Psoas muscle (tissue), 8 donors: ENCODE data around the gene MTFP1. TPM values are rescaled to one million over a fixed set of nuclear protein-coding genes. Genes with fewer than 3 reads are reported as not detected.

ENCODE experiments used
- ATAC-seq, 4 donors: fragments of 200-7000 bp; cut with Tn5 transposase; one replicate each; pipeline ENCODE4 v1.9.1; 2020; ENCODE audit warnings: moderate library complexity in 3 of 4, mild to moderate bottlenecking in 2 of 4
- DNase-seq, 2 donors: peaks; one replicate each; pipeline ENCODE4 v3.0.0-alpha.2; 2020
- H3K27ac ChIP-seq: fragments of 200-600 bp; one replicate; pipeline ENCODE4 v1.8.0; 2022
- H3K27me3 ChIP-seq, 3 donors: fragments of 200-600 bp in 1 of 3; one replicate each; pipeline versions ENCODE4 v1.6.1 to v1.8.0; 2013 to 2022; ENCODE audit warnings: low read length in 2 of 3, mild to moderate bottlenecking in 2 of 3, moderate library complexity in 1 of 3; ENCODE audit not compliant: insufficient read depth in 3 of 3
- H3K36me3 ChIP-seq, 2 donors: fragments of 200-600 bp in 1 of 2; one replicate each; pipeline versions ENCODE4 v1.6.1 to v1.8.0; 2013 to 2022; ENCODE audit warnings: low read depth in 1 of 2, mild to moderate bottlenecking in 1 of 2, moderate library complexity in 1 of 2; ENCODE audit not compliant: insufficient read depth in 1 of 2
- H3K4me1 ChIP-seq: fragments of 200-600 bp; one replicate; pipeline ENCODE4 v1.8.0; 2022
- H3K4me3 ChIP-seq: fragments of 200-600 bp; one replicate; pipeline ENCODE4 v1.8.0; 2022; ENCODE audit warnings: mild to moderate bottlenecking
- H3K9me3 ChIP-seq: fragments of 200-600 bp; one replicate; pipeline ENCODE4 v1.8.0; 2022
- WGBS, 3 donors: extraction: QIAGEN DNeasy Blood & Tissue Kit; methylation state at CpG; one replicate each; pipeline versions ENCODE4 v1.1.6 to v1.1.7; 2013; 5-methylcytosine and 5-hydroxymethylcytosine counted together
- intact Hi-C, 2 donors: fragments of 100-400 bp; cut with DNase I; formaldehyde crosslinking; loops; one replicate each; pipeline versions ENCODE4 v1.11.0 to v1.14.2; 2022
- polyA plus RNA-seq, 3 donors: library from polyadenylated mRNA; stranded (reverse); fragments of 200-250 nt; gene quantifications; one replicate each; pipeline ENCODE4 v1.2.3, GENCODE V29; 2013
- total RNA-seq, 4 donors: library from RNA; stranded (reverse); fragmentation: NEBNext Ultra II Directional in 2 of 4; extraction: Animal tissue kit (Norgen Biotek cat#: 25700) in 2 of 4; gene quantifications; one replicate each; pipeline versions ENCODE4 v1.2.1 to v1.2.4, GENCODE V29; 2021 to 2023
- TF ChIP-seq, protein P1 (sequence below): fragments of 200-600 bp; IDR thresholded peaks from one replicate; pipeline ENCODE4 v1.8.0; 2022; ENCODE audit warnings: antibody characterized with exemption
- donor health status: healthy with polysubstance abuse.
- donor health status: DM: no; HTN: no; CAD: no; lungs with moderate emphysema.
- donor health status: Bipolar disorder and iron deficiency.
- donor health status: healthy.
- donor health status: DM: yes; HTN: yes; CAD: no.
- donor health status: DM: no; HTN: no; CAD: no.
- donor health status: DM: no; HTN: no; CAD: no.
- donor health status: DM: yes; HTN: yes; CAD: no.

Gene MTFP1
- total and polyA plus RNA-seq, 7 donors, result 4.3 to 156 (median 50.8) TPM

GRCh38 chr22:30433227-30433626 is 7.7 kb downstream of the MTFP1 start:
- Histone ChIP-seq H3K9me3 (no peaks in the 10 kb centered on the region), H3K4me3 (no peak overlapping the region), H3K27ac (no peak overlapping the region), H3K27me3 (no peaks in the 10 kb centered on the region), H3K36me3 (no peaks in the 10 kb centered on the region), H3K4me1 (no peaks in the 10 kb centered on the region)
- TF ChIP-seq, protein P1, sequence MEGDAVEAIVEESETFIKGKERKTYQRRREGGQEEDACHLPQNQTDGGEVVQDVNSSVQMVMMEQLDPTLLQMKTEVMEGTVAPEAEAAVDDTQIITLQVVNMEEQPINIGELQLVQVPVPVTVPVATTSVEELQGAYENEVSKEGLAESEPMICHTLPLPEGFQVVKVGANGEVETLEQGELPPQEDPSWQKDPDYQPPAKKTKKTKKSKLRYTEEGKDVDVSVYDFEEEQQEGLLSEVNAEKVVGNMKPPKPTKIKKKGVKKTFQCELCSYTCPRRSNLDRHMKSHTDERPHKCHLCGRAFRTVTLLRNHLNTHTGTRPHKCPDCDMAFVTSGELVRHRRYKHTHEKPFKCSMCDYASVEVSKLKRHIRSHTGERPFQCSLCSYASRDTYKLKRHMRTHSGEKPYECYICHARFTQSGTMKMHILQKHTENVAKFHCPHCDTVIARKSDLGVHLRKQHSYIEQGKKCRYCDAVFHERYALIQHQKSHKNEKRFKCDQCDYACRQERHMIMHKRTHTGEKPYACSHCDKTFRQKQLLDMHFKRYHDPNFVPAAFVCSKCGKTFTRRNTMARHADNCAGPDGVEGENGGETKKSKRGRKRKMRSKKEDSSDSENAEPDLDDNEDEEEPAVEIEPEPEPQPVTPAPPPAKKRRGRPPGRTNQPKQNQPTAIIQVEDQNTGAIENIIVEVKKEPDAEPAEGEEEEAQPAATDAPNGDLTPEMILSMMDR, result no peak
- no peak for DNase-seq
- intact Hi-C loops, result no loop called here
- ATAC-seq, result no peak
- WGBS, 3 donors, result 93 to 95% (median 94%) methylated on average over 3 of the region's 3 CpGs

- Histone ChIP-seq H3K27me3 (no peaks in the 10 kb centered on the region), H3K36me3 (no peaks in the 10 kb centered on the region), H3K9me3 (no peaks in the 10 kb centered on the region), H3K27ac (no peak overlapping the region), H3K4me1 (no peaks in the 10 kb centered on the region), H3K4me3 (no peak overlapping the region)
- no peak for DNase-seq
- ATAC-seq, result peak in 2 of 4 donors; percentile 23 to 62
- TF ChIP-seq, protein P1, result no peak
- intact Hi-C loops, result no loop called here
- WGBS, 3 donors, result 96 to 100% (median 100%) methylated on average over 1 of the region's 1 CpG
These were observed 8.2 kb downstream of the MTFP1 start for GRCh38 chr22:30433773-30434172.

GRCh38 chr22:30434843-30435242 is 9.3 kb downstream of the MTFP1 start:
- no peak for ATAC-seq
- H3K4me3 ChIP-seq, result no peak overlapping the region
- H3K4me1 ChIP-seq, result no peaks in the 10 kb centered on the region
- no peaks in the 10 kb centered on the region for H3K36me3 ChIP-seq
- 55 to 92% (median 83%) methylated on average over 1 of the region's 1 CpG for WGBS, 3 donors
- intact Hi-C loops, result no loop called here
- no peak for DNase-seq
- TF ChIP-seq, protein P1, result no peak
- H3K27me3 ChIP-seq, result no peaks in the 10 kb centered on the region
- no peaks in the 10 kb centered on the region for H3K9me3 ChIP-seq
- no peak overlapping the region for H3K27ac ChIP-seq

DNA sequence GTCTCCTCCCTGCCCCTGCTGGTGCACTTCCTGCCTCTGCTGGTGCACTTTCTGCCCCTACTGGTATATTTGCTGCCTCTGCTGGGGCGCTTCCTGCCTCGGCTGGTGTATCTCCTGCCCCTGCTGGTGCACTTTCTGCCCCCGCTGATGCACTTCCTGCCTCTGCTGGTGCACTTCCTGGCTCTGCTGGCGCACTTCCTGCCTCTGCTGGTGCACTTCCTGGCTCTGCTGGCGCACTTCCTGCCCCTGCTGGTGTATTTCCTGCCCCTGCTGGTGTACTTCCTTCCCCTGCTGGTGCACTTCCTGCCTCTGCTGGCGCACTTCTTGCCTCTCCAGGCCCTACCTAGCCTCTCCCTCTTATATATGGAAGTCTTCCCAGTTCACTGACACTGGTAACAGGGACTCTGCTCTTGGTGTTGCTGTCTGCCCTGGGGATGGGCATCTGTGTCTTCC is 10.1 kb downstream of the MTFP1 start:
- TF ChIP-seq, protein P1, result no peak
- Histone ChIP-seq H3K4me1 (no peaks in the 10 kb centered on the region), H3K36me3 (no peaks in the 10 kb centered on the region), H3K4me3 (no peak overlapping the region), H3K27me3 (peaks cover 0 to 5% (median 0%) of the 10 kb centered on the region in 3 donors), H3K9me3 (no peaks in the 10 kb centered on the region), H3K27ac (peak overlapping the region; percentile 37)
- intact Hi-C loops, result no loop called here
- WGBS, 3 donors, result 79 to 82% (median 81%) methylated on average over 6 of the region's 6 CpGs
- no peak for ATAC-seq
- DNase-seq, result peak in 1 of 2 donors; percentile 64

- WGBS, 3 donors, result 71 to 75% (median 74%) methylated on average over 2 of the region's 2 CpGs
- no peak for DNase-seq
These were observed 10.6 kb downstream of the MTFP1 start for GRCh38 chr22:30436196-30436595.

More at GRCh38 chr22:30436196-30436595, 10.6 kb downstream of the MTFP1 start:
- no peak for ATAC-seq
- Histone ChIP-seq H3K9me3 (no peaks in the 10 kb centered on the region), H3K27ac (peak overlapping the region; percentile 37), H3K4me1 (no peaks in the 10 kb centered on the region), H3K36me3 (no peaks in the 10 kb centered on the region), H3K4me3 (no peak overlapping the region), H3K27me3 (peaks cover 0 to 5% (median 0%) of the 10 kb centered on the region in 3 donors)
- TF ChIP-seq, protein P1, result no peak
- intact Hi-C loops, result no loop called here
